H9 (cell line): ENCODE measurements around the gene ZDHHC16. TPM values are rescaled to one million over a fixed set of nuclear protein-coding genes. Genes with fewer than 3 reads are reported as not detected.

Source experiments
- DNase-seq: peaks from one replicate; pipeline ENCODE4 v3.0.0-alpha.2; 2017
- H2AFZ ChIP-seq: one replicate; pipeline ENCODE4 v1.6.1; 2013; ENCODE audit warnings: mild to moderate bottlenecking, low read length, control low read depth, moderate library complexity
- H2AK5ac ChIP-seq: 2 replicates; pipeline ENCODE4 v1.6.1; 2013; ENCODE audit warnings: low read length, control low read depth, mixed read lengths; ENCODE audit not compliant: insufficient read length
- H2BK120ac ChIP-seq: one replicate; pipeline ENCODE4 v1.6.1; 2013; ENCODE audit warnings: low read depth, mild to moderate bottlenecking, low read length, control low read depth, inconsistent platforms; ENCODE audit not compliant: poor library complexity, severe bottlenecking
- H2BK12ac ChIP-seq: 2 replicates; pipeline ENCODE4 v1.6.1; 2013; ENCODE audit warnings: low read length, control low read depth, mixed read lengths, low read depth; ENCODE audit not compliant: insufficient read length
- H2BK15ac ChIP-seq: 2 replicates; pipeline ENCODE4 v1.6.1; 2013; ENCODE audit warnings: low read depth, low read length, control low read depth
- H2BK20ac ChIP-seq: one replicate; pipeline ENCODE4 v1.6.1; 2013; ENCODE audit warnings: low read depth, mild to moderate bottlenecking, low read length, control low read depth, inconsistent platforms; ENCODE audit not compliant: poor library complexity, severe bottlenecking
- H2BK5ac ChIP-seq: 2 replicates; pipeline ENCODE4 v1.6.1; 2013; ENCODE audit warnings: low read length, control low read depth, mixed read lengths; ENCODE audit not compliant: insufficient read length
- H3K14ac ChIP-seq: 2 replicates; pipeline ENCODE4 v1.6.1; 2013; ENCODE audit warnings: low read length, control low read depth; ENCODE audit not compliant: insufficient read depth
- H3K18ac ChIP-seq: 2 replicates; pipeline ENCODE4 v1.6.1; 2013; ENCODE audit warnings: low read depth, mild to moderate bottlenecking, mixed read lengths, low read length, control low read depth; ENCODE audit not compliant: insufficient read length
- H3K23ac ChIP-seq: 2 replicates; pipeline ENCODE4 v1.6.1; 2013; ENCODE audit warnings: low read length, control low read depth, mixed read lengths, low read depth; ENCODE audit not compliant: insufficient read length
- H3K23me2 ChIP-seq: 2 replicates; pipeline ENCODE4 v1.6.1; 2013; ENCODE audit warnings: low read depth, mild to moderate bottlenecking, mixed read lengths, low read length, control low read depth; ENCODE audit not compliant: insufficient read length, poor library complexity, severe bottlenecking
- H3K27ac ChIP-seq: 2 replicates; pipeline ENCODE4 v1.5.1; 2013; ENCODE audit warnings: low read length, control low read depth, mixed read lengths, low read depth; ENCODE audit not compliant: insufficient read length
- H3K27me3 ChIP-seq: 2 replicates; pipeline ENCODE4 v1.6.1; 2013; ENCODE audit warnings: low read length, control low read depth, inconsistent platforms; ENCODE audit not compliant: insufficient read depth
- H3K4ac ChIP-seq: 2 replicates; pipeline ENCODE4 v1.6.1; 2013; ENCODE audit warnings: low read depth, mild to moderate bottlenecking, control low read depth, inconsistent platforms, low read length, moderate library complexity
- H3K4me1 ChIP-seq: 2 replicates; pipeline ENCODE4 v1.6.1; 2013; ENCODE audit warnings: low read length, control low read depth, inconsistent platforms; ENCODE audit not compliant: insufficient read depth
- H3K4me2 ChIP-seq: 2 replicates; pipeline ENCODE4 v1.6.1; 2013; ENCODE audit warnings: low read length, control low read depth, mixed read lengths; ENCODE audit not compliant: insufficient read length, insufficient read depth
- H3K56ac ChIP-seq: 2 replicates; pipeline ENCODE4 v1.6.1; 2013; ENCODE audit warnings: low read depth, mild to moderate bottlenecking, mixed read lengths, low read length, control low read depth; ENCODE audit not compliant: insufficient read length
- H3K79me1 ChIP-seq: 2 replicates; pipeline ENCODE4 v1.6.1; 2013; ENCODE audit warnings: low read depth, mild to moderate bottlenecking, moderate library complexity, low read length, control low read depth, inconsistent platforms; ENCODE audit not compliant: insufficient read depth, poor library complexity, severe bottlenecking
- H3K79me2 ChIP-seq: 2 replicates; pipeline ENCODE4 v1.6.1; 2013; ENCODE audit warnings: low read length, control low read depth, inconsistent platforms; ENCODE audit not compliant: insufficient read depth
- H3K9ac ChIP-seq: 2 replicates; pipeline ENCODE4 v1.6.1; 2013; ENCODE audit warnings: low read length, control low read depth, mixed read lengths; ENCODE audit not compliant: insufficient read length; ENCODE audit errors: extremely low read depth
- H3K9me3 ChIP-seq: one replicate; pipeline ENCODE4 v1.6.1; 2013; ENCODE audit warnings: low read depth, low read length, inconsistent platforms; ENCODE audit not compliant: control insufficient read depth
- H3T11ph ChIP-seq: one replicate; pipeline ENCODE4 v1.6.1; 2013; ENCODE audit warnings: mild to moderate bottlenecking, low read length, control low read depth, inconsistent platforms
- H4K20me1 ChIP-seq: one replicate; pipeline ENCODE4 v1.6.1; 2013; ENCODE audit not compliant: control insufficient read depth, insufficient read length, insufficient read depth
- H4K5ac ChIP-seq: 2 replicates; pipeline ENCODE4 v1.6.1; 2013; ENCODE audit warnings: low read depth, mild to moderate bottlenecking, mixed read lengths, low read length, control low read depth; ENCODE audit not compliant: insufficient read length
- H4K8ac ChIP-seq: replicated peaks from 2 replicates; pipeline ENCODE4 v1.6.1; 2013; ENCODE audit warnings: low read length, control low read depth, mixed read lengths, low read depth; ENCODE audit not compliant: insufficient read length
- H4K91ac ChIP-seq: 2 replicates; pipeline ENCODE4 v1.6.1; 2013; ENCODE audit warnings: low read depth, mild to moderate bottlenecking, moderate library complexity, mixed read lengths, low read length, control low read depth; ENCODE audit not compliant: insufficient read length
- H3K27ac Mint-ChIP-seq, 3 experiments: 2 replicates in 2 of 3; 3 replicates in 1 of 3; pipeline ENCODE4 v1.8.0; 2020 to 2021; ENCODE audit warnings: mixed read lengths in 3 of 3, mild to moderate bottlenecking in 1 of 3, moderate library complexity in 1 of 3
- H3K27me3 Mint-ChIP-seq: 2 replicates; pipeline ENCODE4 v1.8.0; 2021; ENCODE audit warnings: low read depth, mild to moderate bottlenecking, moderate library complexity, mixed read lengths
- H3K36me3 Mint-ChIP-seq, 3 experiments: 2 replicates in 2 of 3; 3 replicates in 1 of 3; pipeline ENCODE4 v1.8.0; 2020 to 2021; ENCODE audit warnings: low read depth in 3 of 3, mixed read lengths in 3 of 3; ENCODE audit not compliant: insufficient read depth in 1 of 3
- H3K4me1 Mint-ChIP-seq, 2 experiments: 2 replicates each; pipeline ENCODE4 v1.8.0; 2020; ENCODE audit warnings: mixed read lengths in 2 of 2
- H3K4me3 Mint-ChIP-seq, 2 experiments: 2 replicates in 1 of 2; 3 replicates in 1 of 2; pipeline ENCODE4 v1.8.0; 2020 to 2021; ENCODE audit warnings: mild to moderate bottlenecking in 2 of 2, mixed read lengths in 2 of 2, moderate library complexity in 1 of 2
- H3K9me3 Mint-ChIP-seq, 2 experiments: 2 replicates in 1 of 2; 3 replicates in 1 of 2; pipeline ENCODE4 v1.8.0; 2020; ENCODE audit warnings: mild to moderate bottlenecking in 2 of 2, mixed read lengths in 2 of 2, moderate library complexity in 1 of 2
- CTCF ChIP-seq: fragments of 200-600 bp; sonication (generic); conservative IDR thresholded peaks from 3 replicates; pipeline ENCODE4 v1.8.0; 2021; ENCODE audit warnings: antibody characterized with exemption, mild to moderate bottlenecking
- WGBS: extraction: QIAGEN DNeasy Blood & Tissue Kit; methylation state at CpG from one replicate; pipeline ENCODE4 v1.1.7; 2013; ENCODE audit warnings: missing lambda C conversion rate, low lambda C conversion rate, mixed read lengths; ENCODE audit not compliant: insufficient read length; ENCODE audit errors: extremely low coverage; 5-methylcytosine and 5-hydroxymethylcytosine counted together
- total RNA-seq: library from RNA; stranded (reverse); gene quantifications from 2 replicates; pipeline ENCODE4 v1.2.1, GENCODE V29; 2021

ZDHHC16 gene
- total RNA-seq, 1 experiment from 2014 or later = 45.4 TPM

GRCh38 chr10:97451605-97452004, 5.6 kb downstream of the ZDHHC16 start:
- Histone ChIP-seq H4K91ac (no peak overlapping the region), H3K4me1 (peaks cover 3% of the 10 kb centered on the region; the same call in 1 of the 2 replicates), H3K23ac (no peak overlapping the region), H3K79me2 (peaks cover 5% of the 10 kb centered on the region; the same call in 1 of the 2 replicates), H3K27ac (no peak overlapping the region), H3K9ac (no peak overlapping the region), H2BK12ac (no peak overlapping the region), H2BK120ac (no peak overlapping the region), H2BK15ac (no peak overlapping the region), H4K20me1 (peaks cover 2% of the 10 kb centered on the region), H3K23me2 (peaks cover 5% of the 10 kb centered on the region), H3K79me1 (no peaks in the 10 kb centered on the region), H2BK5ac (no peak overlapping the region), H2AFZ (no peak overlapping the region), H3K14ac (no peak overlapping the region), H2BK20ac (no peak overlapping the region), H3K56ac (no peak overlapping the region), H4K5ac (no peak overlapping the region), H3K27me3 (no peaks in the 10 kb centered on the region; the same call in 1 of the 2 replicates), H2AK5ac (no peak overlapping the region), H4K8ac (no peak overlapping the region), H3K9me3 (no peaks in the 10 kb centered on the region), H3K4me2 (no peak overlapping the region), H3K4ac (no peak overlapping the region), H3T11ph (no peak overlapping the region), H3K18ac (no peak overlapping the region)
- WGBS = no CpG with 5 or more reads among the region's 17 CpGs
- Mint-ChIP-seq H3K27ac (no peak overlapping the region), H3K4me1 (peaks cover 9 to 13% of the 10 kb centered on the region in 2 experiments), H3K4me3 (no peak overlapping the region), H3K9me3 (no peaks in the 10 kb centered on the region), H3K27me3 (no peaks in the 10 kb centered on the region; the same call in 1 of the 2 replicates), H3K36me3 (peaks cover 22 to 59% (median 59%) of the 10 kb centered on the region in 3 experiments; a peak in 6 of 7 replicates)
- DNase-seq = no peak
- TF ChIP-seq CTCF = no peak
